Calu3 (cell line): Measurements from ENCODE around the gene STH. TPM values are rescaled to one million over a fixed set of nuclear protein-coding genes. Genes with fewer than 3 reads are reported as not detected.

Experiments
- BruUV-seq: library from RNA; stranded (reverse); fragments of 400-500 nt; replicated peaks from 2 replicates; lab custom pipeline; 2021; lab: Mats Ljungman, UMichigan
- CTCF ChIA-PET: fragments of 300-600 bp; sonication (Branson Sonifier 250); formaldehyde crosslinking; loops from one replicate; lab custom pipeline; 2022; ENCODE audit warnings: antibody characterized with exemption; lab: Charles Lee
- DNase-seq: peaks from one replicate; pipeline ENCODE4 v3.0.0; 2022
- H3K27ac Mint-ChIP-seq: one replicate; pipeline ENCODE4 v1.8.0; 2022; ENCODE audit warnings: mixed read lengths; ENCODE audit not compliant: unreplicated experiment
- H3K27me3 Mint-ChIP-seq: one replicate; pipeline ENCODE4 v1.8.0; 2022; ENCODE audit warnings: mixed read lengths; ENCODE audit not compliant: unreplicated experiment
- H3K36me3 Mint-ChIP-seq: one replicate; pipeline ENCODE4 v1.8.0; 2022; ENCODE audit warnings: mild to moderate bottlenecking, moderate library complexity, mixed read lengths; ENCODE audit not compliant: insufficient read depth, unreplicated experiment
- H3K4me1 Mint-ChIP-seq: one replicate; pipeline ENCODE4 v1.8.0; 2022; ENCODE audit warnings: mild to moderate bottlenecking, low read depth, mixed read lengths; ENCODE audit not compliant: unreplicated experiment
- H3K4me3 Mint-ChIP-seq: one replicate; pipeline ENCODE4 v1.8.0; 2022; ENCODE audit warnings: mild to moderate bottlenecking, low read depth, moderate library complexity, mixed read lengths; ENCODE audit not compliant: unreplicated experiment
- H3K9me3 Mint-ChIP-seq: one replicate; pipeline ENCODE4 v1.8.0; 2022; ENCODE audit warnings: low read depth, mixed read lengths; ENCODE audit not compliant: unreplicated experiment
- CTCF ChIP-seq: fragments of 200-600 bp; IDR thresholded peaks from one replicate; pipeline ENCODE4 v1.8.0; 2022; ENCODE audit warnings: antibody characterized with exemption; ENCODE audit not compliant: unreplicated experiment
- intact Hi-C: fragments of 100-400 bp; cut with micrococcal nuclease; formaldehyde crosslinking; loops from one replicate; pipeline ENCODE4 v1.10.0; 2022; ENCODE audit not compliant: unreplicated experiment
- total RNA-seq: library from RNA; stranded (reverse); gene quantifications from 2 replicates; pipeline ENCODE4 v1.2.3, GENCODE V29; 2022

Gene STH
- total RNA-seq, 1 experiment from 2014 or later, result not detected

GRCh38 chr17:46042925-46043324 lies 43.9 kb downstream of the STH start:
- intact Hi-C loops, result loop anchor here (5.0 kb wide), 1 partner anchor 41 kb away; no protein-coding TSS in a partner anchor
- CTCF ChIA-PET, result interaction anchor here (0.9 kb wide), 1 partner anchor 150 kb away, joined by 3 read pairs; the partner anchor contains the start of gene KANSL1
- peaks cover 17% of the 10 kb centered on the region for H3K4me1 Mint-ChIP-seq
- no peaks in the 10 kb centered on the region for H3K27me3 Mint-ChIP-seq
- H3K36me3 Mint-ChIP-seq, result peaks cover 84% of the 10 kb centered on the region
- H3K4me3 Mint-ChIP-seq, result no peak overlapping the region
- DNase-seq, result no peak
- no peak overlapping the region for H3K27ac Mint-ChIP-seq
- H3K9me3 Mint-ChIP-seq, result no peaks in the 10 kb centered on the region
- no peak for TF ChIP-seq CTCF
- no TSS peak for BruUV-seq

- Mint-ChIP-seq H3K27me3 (no peaks in the 10 kb centered on the region), H3K36me3 (peaks cover 83% of the 10 kb centered on the region), H3K4me3 (no peak overlapping the region), H3K4me1 (peaks cover 17% of the 10 kb centered on the region), H3K9me3 (no peaks in the 10 kb centered on the region), H3K27ac (peak overlapping the region; percentile 11)
- DNase-seq, result no peak
- intact Hi-C loops, result loop anchor here (1.0 to 5.0 kb wide), 3 partner anchors 41 to 169 kb away; no protein-coding TSS in a partner anchor
- TF ChIP-seq CTCF, result no peak
- no TSS peak for BruUV-seq
- CTCF ChIA-PET, result interaction anchor here (0.6 to 1.8 kb wide), 15 partner anchors 8 to 403 kb away, joined by 3 to 41 read pairs (median 4); partner anchors contain the start of gene KANSL1
Observed at GRCh38 chr17:46043606-46044005, 44.6 kb downstream of the STH start.

- Mint-ChIP-seq H3K9me3 (no peaks in the 10 kb centered on the region), H3K27me3 (no peaks in the 10 kb centered on the region), H3K36me3 (peaks cover 82% of the 10 kb centered on the region), H3K4me3 (no peak overlapping the region), H3K27ac (peak overlapping the region; percentile 11), H3K4me1 (peaks cover 17% of the 10 kb centered on the region)
- peak; percentile 93 for TF ChIP-seq CTCF
- CTCF ChIA-PET, result interaction anchor here (0.6 to 1.8 kb wide), 18 partner anchors 8 to 404 kb away, joined by 3 to 41 read pairs (median 4); partner anchors contain the start of gene KANSL1
- intact Hi-C loops, result loop anchor here (1.0 to 5.0 kb wide), 3 partner anchors 42 to 168 kb away; no protein-coding TSS in a partner anchor
- no TSS peak for BruUV-seq
- peak; percentile 83 for DNase-seq
Observed at GRCh38 chr17:46044286-46044928, 45.4 kb downstream of the STH start.

- Mint-ChIP-seq H3K9me3 (no peaks in the 10 kb centered on the region), H3K4me1 (peaks cover 17% of the 10 kb centered on the region), H3K27ac (peak overlapping the region; percentile 11), H3K4me3 (no peak overlapping the region), H3K36me3 (peaks cover 82% of the 10 kb centered on the region), H3K27me3 (no peaks in the 10 kb centered on the region)
- no peak for TF ChIP-seq CTCF
- DNase-seq, result no peak
- intact Hi-C loops, result loop anchor here (1.0 to 5.0 kb wide), 3 partner anchors 43 to 167 kb away; no protein-coding TSS in a partner anchor
- CTCF ChIA-PET, result interaction anchor here (0.7 to 1.8 kb wide), 14 partner anchors 9 to 405 kb away, joined by 3 to 41 read pairs (median 4); partner anchors contain the start of gene KANSL1
- BruUV-seq, result no TSS peak
Observed at GRCh38 chr17:46044989-46045388, 45.9 kb downstream of the STH start.
